GM12801 (cell line): ENCODE measurements around the gene BEST2.

Experiments used
- TF ChIP-seq, protein P1 (sequence below): IDR thresholded peaks from one replicate; pipeline ENCODE4 v1.5.1; 2011; ENCODE audit warnings: control low read depth; ENCODE audit not compliant: insufficient read length; ENCODE audit errors: extremely low read depth

BEST2 gene

DNA sequence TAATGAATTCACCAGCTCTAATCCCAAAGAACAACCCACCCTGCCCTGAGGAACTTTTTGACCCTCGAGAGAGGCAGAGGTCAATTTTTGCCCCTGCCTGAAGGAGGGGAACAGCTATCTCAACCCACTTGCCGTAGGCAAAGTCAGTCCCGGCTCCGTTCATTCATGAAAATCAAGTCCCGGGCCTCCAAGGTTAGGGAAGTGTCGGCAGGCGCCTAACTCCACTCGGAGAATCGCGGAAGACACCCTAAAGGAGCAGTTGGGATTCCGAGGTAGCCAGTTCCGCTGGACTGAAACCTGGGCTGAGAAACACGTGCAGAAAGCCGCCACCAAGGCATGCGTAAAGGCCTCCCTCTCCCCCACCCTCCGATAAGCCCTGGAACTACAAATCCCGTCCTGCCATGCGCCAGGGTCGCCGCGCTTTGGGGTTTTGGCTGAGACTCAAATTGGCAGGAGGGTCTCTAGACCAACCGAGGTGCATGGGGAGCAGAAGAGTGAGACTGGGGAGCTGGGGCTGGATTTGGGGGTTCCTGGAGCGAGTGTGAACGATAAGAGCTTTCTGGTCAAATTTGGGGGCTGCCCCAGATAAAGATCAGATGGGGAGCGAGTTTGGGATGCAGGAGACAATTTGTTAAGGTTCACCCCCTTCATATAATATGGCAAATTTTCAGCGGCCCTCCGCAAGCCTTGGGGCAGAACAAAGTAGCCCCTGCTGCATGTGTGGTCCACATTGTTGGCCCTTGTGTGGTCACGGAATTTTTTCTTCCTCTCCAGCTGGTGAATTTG lies 27.8 kb upstream of the BEST2 start, which contains the start of gene TNPO2:
TNPO2 (minus strand) TSS at position 292 of the 786 bp plus-strand sequence. CDS start 2,955 bp downstream, outside the sequence.
- TF ChIP-seq, protein P1, sequence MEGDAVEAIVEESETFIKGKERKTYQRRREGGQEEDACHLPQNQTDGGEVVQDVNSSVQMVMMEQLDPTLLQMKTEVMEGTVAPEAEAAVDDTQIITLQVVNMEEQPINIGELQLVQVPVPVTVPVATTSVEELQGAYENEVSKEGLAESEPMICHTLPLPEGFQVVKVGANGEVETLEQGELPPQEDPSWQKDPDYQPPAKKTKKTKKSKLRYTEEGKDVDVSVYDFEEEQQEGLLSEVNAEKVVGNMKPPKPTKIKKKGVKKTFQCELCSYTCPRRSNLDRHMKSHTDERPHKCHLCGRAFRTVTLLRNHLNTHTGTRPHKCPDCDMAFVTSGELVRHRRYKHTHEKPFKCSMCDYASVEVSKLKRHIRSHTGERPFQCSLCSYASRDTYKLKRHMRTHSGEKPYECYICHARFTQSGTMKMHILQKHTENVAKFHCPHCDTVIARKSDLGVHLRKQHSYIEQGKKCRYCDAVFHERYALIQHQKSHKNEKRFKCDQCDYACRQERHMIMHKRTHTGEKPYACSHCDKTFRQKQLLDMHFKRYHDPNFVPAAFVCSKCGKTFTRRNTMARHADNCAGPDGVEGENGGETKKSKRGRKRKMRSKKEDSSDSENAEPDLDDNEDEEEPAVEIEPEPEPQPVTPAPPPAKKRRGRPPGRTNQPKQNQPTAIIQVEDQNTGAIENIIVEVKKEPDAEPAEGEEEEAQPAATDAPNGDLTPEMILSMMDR, result no peak

DNA sequence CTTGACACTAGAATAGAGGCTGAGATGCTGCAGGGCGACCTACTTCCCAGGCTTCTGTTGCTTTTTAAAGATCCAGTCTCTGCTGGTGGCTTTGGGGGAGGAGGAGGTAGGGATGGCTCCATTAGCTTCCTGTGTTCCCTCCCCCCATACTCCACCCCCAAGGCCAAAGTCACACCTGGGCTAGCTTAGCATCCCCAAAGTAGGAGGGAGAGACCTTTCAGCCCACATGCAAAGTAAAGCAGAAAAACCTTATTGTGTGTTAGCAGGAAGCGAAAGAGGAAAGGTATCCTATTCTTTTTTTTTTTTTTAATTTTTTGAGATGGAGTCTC lies 24.6 kb upstream of the BEST2 start:
- TF ChIP-seq, protein P1, result no peak

DNA sequence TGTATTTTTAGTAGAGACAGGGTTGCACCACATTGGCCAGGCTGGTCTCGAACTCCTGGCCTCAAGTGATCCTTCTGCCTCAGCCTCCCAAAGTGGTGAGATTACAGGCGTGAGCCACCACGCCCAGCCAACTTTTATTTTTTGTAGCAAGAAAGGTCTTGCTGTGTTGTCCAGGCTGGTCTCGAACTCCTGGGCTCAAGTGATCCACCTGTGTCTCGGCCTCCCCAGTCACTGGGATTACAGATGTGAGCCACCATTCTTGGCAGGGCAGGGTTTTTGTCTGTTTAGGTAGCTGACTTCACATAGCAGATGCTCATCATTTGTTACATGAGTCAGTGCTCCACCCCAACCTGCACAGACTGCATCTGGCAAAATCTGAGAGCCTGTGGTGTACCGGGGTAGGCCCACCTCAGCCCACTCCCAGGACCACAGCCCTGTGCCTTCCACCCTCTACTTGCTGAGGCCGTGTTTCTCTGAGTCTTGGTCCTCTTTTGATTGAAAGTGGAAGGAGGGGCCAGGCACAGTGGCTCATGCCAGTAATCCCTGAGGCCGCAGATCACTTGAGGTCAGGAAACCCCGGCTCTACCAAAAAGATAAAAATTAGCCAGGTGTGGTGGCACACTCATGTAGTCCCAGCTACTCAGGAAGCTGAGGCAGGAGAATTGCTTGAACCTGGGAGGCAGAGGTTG lies 23.7 kb upstream of the BEST2 start:
- TF ChIP-seq, protein P1, result no peak

DNA sequence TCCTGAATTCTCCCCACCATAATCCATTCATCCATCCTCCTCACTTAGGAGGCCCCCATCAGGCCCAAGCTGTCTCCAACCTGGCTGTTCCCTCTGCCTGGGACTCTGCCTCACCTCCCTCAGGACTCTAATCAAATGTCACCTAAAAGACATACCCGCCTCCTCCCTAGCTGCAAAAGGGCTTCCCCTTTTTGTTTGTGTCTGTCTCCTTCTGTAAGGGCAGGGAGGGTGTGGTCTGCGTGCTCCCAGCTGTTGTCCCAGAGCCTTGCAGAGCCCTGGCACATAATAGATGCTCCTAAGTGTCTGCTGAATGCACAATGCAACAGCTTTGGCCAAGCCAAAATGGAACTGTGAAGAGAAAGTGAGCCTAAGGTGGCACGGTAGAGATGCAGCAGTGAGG lies 21.5 kb upstream of the BEST2 start:
- TF ChIP-seq, protein P1, result no peak

DNA sequence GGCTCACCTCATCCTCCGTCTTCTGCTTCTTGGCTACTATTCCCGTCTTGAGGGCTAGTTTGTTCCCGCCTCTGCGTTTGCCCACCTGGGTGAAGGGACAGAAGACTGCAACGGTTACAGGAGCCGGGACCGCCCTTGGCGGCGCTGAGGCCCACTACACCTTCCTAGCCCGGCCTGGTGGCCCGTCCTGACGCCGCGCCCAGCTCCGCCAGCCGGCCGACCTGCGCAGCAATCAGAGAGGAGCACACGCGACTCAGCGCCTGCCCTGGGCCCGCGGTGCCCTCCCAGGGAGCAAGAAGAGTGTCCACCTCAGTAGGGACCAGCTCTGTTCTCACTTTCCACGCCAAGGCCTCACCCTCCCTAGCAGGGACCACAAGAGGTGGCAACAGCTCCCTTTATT lies 20.3 kb upstream of the BEST2 start:
- TF ChIP-seq, protein P1, result no peak

DNA sequence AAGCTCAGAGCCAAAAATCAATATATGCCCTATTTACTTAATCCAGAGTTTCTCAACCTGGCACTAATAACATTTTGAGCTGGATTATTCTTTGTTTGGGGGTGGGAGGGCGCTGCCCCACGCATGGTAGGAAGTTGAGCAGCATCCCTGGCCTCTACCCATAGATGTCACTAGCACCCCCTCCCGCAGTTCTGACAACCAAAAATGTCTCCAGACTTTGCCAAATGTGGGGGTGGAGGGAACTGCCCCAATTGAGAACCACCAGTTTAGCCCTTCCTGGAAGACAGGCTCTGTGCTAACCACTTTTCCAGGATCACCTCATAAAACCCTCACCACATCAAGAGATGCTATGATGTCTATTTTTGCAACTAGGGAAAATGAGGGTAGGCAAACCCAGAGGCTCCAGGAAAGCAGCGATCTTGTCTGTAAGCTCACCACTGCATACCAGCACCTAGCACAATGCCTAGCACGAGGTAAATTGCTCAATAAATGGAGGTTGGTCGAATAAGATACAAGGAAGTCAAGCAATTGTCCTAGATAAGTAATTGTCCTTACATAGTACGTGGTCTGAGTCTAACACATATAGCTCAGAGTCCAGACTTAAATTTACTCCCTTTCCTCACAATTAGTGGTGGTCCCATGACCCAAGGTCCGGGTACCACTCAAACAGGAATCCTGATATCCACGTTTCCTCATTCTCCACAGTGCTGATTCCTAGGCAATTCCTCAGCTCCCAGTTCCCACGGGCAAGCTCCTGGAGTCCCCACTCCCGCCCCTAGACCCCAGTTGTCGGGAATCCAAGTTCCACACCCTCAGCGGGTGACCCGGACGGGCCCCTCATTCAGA lies 18.0 kb upstream of the BEST2 start:
- TF ChIP-seq, protein P1, result no peak
